Measurements from ENCODE around the gene MED27. TPM values are rescaled to one million over a fixed set of nuclear protein-coding genes. Genes with fewer than 3 reads are reported as not detected.

Gene MED27
- total and polyA plus RNA-seq, 7 donors: 11.9 to 19.7 (median 15.6) TPM

DNA sequence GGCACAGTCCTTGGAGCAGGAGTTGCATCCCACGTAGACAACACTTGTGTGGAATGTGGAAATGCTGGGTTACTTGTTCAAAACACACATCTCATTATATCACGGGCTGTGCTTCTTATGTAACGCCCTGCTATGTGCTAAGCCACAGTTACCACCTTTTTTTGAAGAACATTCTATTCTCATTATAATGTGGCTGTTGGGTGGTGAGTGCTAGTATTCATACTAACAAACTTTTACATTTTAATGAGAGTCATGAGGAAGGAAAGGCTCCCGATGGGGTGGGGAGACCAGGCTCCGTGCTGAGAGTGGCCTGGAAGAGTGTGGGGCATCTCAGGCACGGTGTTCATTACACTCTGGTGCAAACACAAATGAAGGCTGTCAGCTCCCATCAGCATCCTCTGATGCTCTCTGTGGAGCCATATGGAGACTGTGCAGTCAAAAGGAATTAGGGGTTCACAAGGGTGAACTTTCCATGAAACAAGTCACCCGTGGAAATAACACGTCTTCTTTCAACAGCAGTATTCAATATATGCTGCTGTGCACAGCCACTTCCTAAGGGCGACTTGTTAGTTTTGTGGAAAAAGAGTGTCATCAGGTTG, 186.7 kb downstream of the MED27 start:
- 91 to 96% methylated on average over 9 of the region's 9 CpGs for WGBS, 2 donors
- Histone ChIP-seq H3K36me3 (peaks cover 0 to 28% (median 0%) of the 10 kb centered on the region in 4 donors), H3K9me3 (no peaks in the 10 kb centered on the region), H3K4me1 (peaks cover 0 to 5% (median 0%) of the 10 kb centered on the region in 4 donors), H3K27ac (no peak overlapping the region), H3K27me3 (no peaks in the 10 kb centered on the region), H3K4me3 (no peak overlapping the region)
- TF ChIP-seq, protein P1, sequence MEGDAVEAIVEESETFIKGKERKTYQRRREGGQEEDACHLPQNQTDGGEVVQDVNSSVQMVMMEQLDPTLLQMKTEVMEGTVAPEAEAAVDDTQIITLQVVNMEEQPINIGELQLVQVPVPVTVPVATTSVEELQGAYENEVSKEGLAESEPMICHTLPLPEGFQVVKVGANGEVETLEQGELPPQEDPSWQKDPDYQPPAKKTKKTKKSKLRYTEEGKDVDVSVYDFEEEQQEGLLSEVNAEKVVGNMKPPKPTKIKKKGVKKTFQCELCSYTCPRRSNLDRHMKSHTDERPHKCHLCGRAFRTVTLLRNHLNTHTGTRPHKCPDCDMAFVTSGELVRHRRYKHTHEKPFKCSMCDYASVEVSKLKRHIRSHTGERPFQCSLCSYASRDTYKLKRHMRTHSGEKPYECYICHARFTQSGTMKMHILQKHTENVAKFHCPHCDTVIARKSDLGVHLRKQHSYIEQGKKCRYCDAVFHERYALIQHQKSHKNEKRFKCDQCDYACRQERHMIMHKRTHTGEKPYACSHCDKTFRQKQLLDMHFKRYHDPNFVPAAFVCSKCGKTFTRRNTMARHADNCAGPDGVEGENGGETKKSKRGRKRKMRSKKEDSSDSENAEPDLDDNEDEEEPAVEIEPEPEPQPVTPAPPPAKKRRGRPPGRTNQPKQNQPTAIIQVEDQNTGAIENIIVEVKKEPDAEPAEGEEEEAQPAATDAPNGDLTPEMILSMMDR (IDR thresholded peaks at IDR 0.05): no peak
- no peak for TF ChIP-seq EP300 (IDR thresholded peaks at IDR 0.05)
- no peak for TF ChIP-seq POLR2A (IDR thresholded peaks at IDR 0.05)
- TF ChIP-seq POLR2AphosphoS5 (IDR thresholded peaks at IDR 0.05): no peak
- intact Hi-C loops (cut with DNase I): no loop called here
- DNase-seq: no peak

DNA sequence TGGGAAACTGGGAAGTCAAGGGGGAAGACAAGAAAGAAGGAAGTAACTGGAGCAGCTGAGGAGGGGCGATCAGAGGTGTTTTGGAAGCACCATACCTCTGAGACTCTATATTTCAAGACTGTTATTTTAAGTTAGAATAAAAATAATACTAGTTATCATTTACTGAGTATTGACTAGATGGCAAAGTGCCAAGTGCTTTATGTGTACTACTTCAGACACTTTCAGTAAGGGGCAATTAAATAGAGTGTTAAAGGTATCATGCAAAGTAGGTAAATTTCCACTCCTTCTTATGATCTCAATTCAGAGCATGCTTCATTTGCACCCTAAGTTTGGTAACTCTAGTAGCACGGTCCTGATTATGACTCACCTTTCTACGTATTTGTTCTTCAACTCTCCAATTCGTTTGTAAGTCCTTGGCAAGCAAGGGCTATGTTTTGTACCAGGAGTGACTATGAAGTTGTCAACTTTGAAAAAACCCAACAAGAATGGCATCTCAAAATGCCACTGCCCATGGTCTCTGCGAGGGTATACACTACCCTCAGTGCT, 187.4 kb downstream of the MED27 start:
- DNase-seq: no peak
- Histone ChIP-seq H3K27ac (no peak overlapping the region), H3K4me3 (no peak overlapping the region), H3K36me3 (peaks cover 0 to 28% (median 0%) of the 10 kb centered on the region in 4 donors), H3K27me3 (no peaks in the 10 kb centered on the region), H3K9me3 (no peaks in the 10 kb centered on the region), H3K4me1 (peaks cover 0 to 5% (median 1%) of the 10 kb centered on the region in 4 donors)
- WGBS, 2 donors: 86 to 89% methylated on average over 5 of the region's 5 CpGs
- intact Hi-C loops (cut with DNase I): no loop called here
- TF ChIP-seq, protein P1 (IDR thresholded peaks at IDR 0.05): no peak
- TF ChIP-seq EP300 (IDR thresholded peaks at IDR 0.05) (no peak), POLR2AphosphoS5 (IDR thresholded peaks at IDR 0.05) (no peak), POLR2A (IDR thresholded peaks at IDR 0.05) (no peak)

DNA sequence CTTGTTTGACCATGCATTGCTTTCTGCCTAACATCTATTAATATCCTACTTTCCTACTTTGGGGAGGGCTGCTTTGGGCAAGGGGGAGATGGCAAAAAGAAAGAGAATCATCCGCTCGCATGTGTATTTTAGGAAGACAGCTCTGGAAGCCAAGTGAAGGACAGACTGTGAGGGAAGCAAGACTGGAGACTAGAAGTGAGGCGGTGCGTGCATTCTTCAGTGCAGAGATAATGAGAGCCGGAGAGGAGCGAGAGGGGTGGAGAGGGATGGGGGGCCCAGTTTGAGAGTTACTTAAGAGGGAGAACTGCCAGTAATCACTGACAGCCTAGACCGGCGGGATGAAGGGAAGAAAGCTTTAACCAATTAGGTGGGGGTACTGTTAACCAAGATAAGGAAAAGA, 188.1 kb downstream of the MED27 start:
- H3K27ac ChIP-seq: no peak overlapping the region
- TF ChIP-seq EP300 (IDR thresholded peaks at IDR 0.05) (no peak), POLR2AphosphoS5 (IDR thresholded peaks at IDR 0.05) (no peak), POLR2A (IDR thresholded peaks at IDR 0.05) (no peak)
- TF ChIP-seq, protein P1 (IDR thresholded peaks at IDR 0.05): no peak
- peaks cover 0 to 28% (median 0%) of the 10 kb centered on the region in 4 donors for H3K36me3 ChIP-seq
- no peaks in the 10 kb centered on the region for H3K9me3 ChIP-seq
- DNase-seq: no peak
- no peak overlapping the region for H3K4me3 ChIP-seq
- WGBS, 2 donors: 92 to 98% methylated on average over 8 of the region's 8 CpGs
- peaks cover 0 to 8% (median 3%) of the 10 kb centered on the region in 4 donors for H3K4me1 ChIP-seq
- no peaks in the 10 kb centered on the region for H3K27me3 ChIP-seq
- intact Hi-C loops (cut with DNase I): no loop called here

DNA sequence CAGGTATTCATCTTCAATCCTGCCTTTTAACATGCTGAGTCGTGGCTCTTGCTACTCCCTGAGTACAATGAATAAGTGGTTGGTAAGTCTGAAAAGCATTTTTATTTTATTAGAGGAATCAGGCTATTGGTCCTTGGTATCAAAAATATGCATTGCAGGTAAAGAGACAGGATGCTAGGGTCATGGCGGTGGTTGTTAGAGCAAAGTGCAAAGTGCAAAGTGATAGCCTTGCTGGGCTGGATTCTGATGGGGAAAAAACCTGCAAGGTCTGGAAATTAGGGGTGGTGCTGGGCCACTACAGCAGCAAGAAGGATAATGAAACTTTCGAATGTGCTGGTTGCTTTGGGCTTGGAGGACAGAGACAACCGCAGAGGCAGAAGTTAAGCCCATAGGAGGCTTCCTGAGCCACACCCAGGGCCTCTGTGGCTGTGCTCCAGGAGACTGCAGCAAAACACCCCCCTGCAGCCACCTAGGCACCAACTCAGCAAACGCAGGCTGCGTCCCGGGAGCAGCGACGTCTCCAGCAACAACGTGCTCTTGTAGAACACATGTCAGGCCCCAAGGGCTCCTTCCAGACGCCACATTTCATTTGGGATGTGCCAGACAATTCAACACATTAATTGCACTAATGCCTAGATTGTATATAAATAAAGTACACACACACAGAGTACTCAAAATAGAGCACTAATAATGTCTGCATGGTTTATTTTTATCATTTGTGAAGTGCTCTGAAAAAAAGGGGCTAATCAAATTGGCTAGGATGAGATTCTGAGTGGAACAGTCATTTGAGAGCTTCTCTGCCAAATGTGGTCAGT, 190.0 kb downstream of the MED27 start:
- DNase-seq: no peak

More for the DNA sequence above, 190.0 kb downstream of the MED27 start:
- TF ChIP-seq POLR2AphosphoS5 (IDR thresholded peaks at IDR 0.05) (no peak), EP300 (IDR thresholded peaks at IDR 0.05) (no peak), POLR2A (IDR thresholded peaks at IDR 0.05) (no peak)
- TF ChIP-seq, protein P1 (IDR thresholded peaks at IDR 0.05): no peak
- intact Hi-C loops (cut with DNase I): no loop called here
- Histone ChIP-seq H3K27me3 (no peaks in the 10 kb centered on the region), H3K27ac (no peak overlapping the region), H3K36me3 (peaks cover 0 to 28% (median 0%) of the 10 kb centered on the region in 4 donors), H3K9me3 (no peaks in the 10 kb centered on the region), H3K4me3 (no peak overlapping the region), H3K4me1 (peaks cover 0 to 9% (median 2%) of the 10 kb centered on the region in 4 donors)
- 84 to 85% methylated on average over 11 of the region's 11 CpGs for WGBS, 2 donors

Measured in sigmoid colon (tissue), 7 donors.